Measurements from ENCODE around the gene SNX11. TPM values are rescaled to one million over a fixed set of nuclear protein-coding genes. Genes with fewer than 3 reads are reported as not detected.
A peak's percentile ranks its signal among the peaks of the same experiment; 100 is the strongest.

The SNX11 gene
- polyA plus RNA-seq, 1 experiment: 27.3 TPM

- DNase-seq (ENCODE audit: low read depth): no peak
- peak; percentile 87 for TF ChIP-seq CTCF (IDR thresholded peaks at IDR 0.05; ENCODE audit: insufficient read depth, low read depth, low read length)
- CTCF ChIA-PET: interaction anchor here (0.6 to 8.7 kb wide), 16 partner anchors 10 to 120 kb away, joined by 3 to 74 read pairs (median 6); partner anchors contain the start of gene SNX11
- no peaks in the 10 kb centered on the region for H3K36me3 ChIP-seq (ENCODE audit: control insufficient read depth, insufficient read depth, low read length)
- H3K4me3 ChIP-seq (ENCODE audit: low read depth, low read length): no peak overlapping the region
- peaks cover 4% of the 10 kb centered on the region for H3K27me3 ChIP-seq (ENCODE audit: control insufficient read depth, insufficient read depth, low read length)
- POLR2A ChIA-PET: no interaction called here
Observed at GRCh38 chr17:48131216-48131824, 23.8 kb downstream of the SNX11 start.

- no peak for DNase-seq (ENCODE audit: low read depth)
- H3K4me3 ChIP-seq (ENCODE audit: low read depth, low read length): no peak overlapping the region
- no peaks in the 10 kb centered on the region for H3K36me3 ChIP-seq (ENCODE audit: control insufficient read depth, insufficient read depth, low read length)
- H3K27me3 ChIP-seq (ENCODE audit: control insufficient read depth, insufficient read depth, low read length): peaks cover 4% of the 10 kb centered on the region
- CTCF ChIA-PET: interaction anchor here (0.8 to 8.7 kb wide), 9 partner anchors 9 to 111 kb away, joined by 3 to 74 read pairs (median 6); no protein-coding TSS in a partner anchor
- no peak for TF ChIP-seq CTCF (IDR thresholded peaks at IDR 0.05; ENCODE audit: insufficient read depth, low read depth, low read length)
- POLR2A ChIA-PET: no interaction called here
Observed at GRCh38 chr17:48132385-48132784, 24.8 kb downstream of the SNX11 start.

DNA sequence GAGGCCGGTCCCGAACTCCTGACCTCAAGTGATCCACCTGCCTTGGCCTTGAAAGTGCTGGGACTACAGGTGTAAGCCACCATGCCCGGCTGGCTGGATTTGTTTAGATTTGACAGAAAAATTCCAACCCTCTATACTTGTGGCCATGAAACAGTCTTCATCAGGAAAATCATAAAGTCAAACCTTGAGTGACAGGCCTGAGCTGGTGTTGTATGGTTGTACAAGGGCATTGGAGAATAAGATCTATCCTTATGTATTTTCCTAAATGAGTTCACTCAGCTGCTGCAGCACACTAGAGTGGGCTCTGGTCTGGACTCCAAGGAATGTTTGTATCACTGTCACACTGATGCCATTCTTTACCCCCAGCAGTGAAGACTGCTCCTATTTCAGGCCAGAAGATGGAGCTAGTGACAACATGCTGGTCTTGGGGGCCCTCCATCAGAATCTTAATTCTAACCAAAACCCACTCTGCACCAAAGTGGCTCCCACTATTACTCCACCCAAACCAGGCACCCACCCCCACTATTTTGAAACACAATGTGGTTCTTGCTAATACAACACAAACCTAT, 27.4 kb downstream of the SNX11 start:
- no peak; the same call in 1 of the 2 replicates for TF ChIP-seq CTCF (IDR thresholded peaks at IDR 0.05; ENCODE audit: insufficient read depth, low read depth, low read length)
- Histone ChIP-seq H3K4me3 (ENCODE audit: low read depth, low read length) (no peak overlapping the region), H3K36me3 (ENCODE audit: control insufficient read depth, insufficient read depth, low read length) (no peaks in the 10 kb centered on the region), H3K27me3 (ENCODE audit: control insufficient read depth, insufficient read depth, low read length) (peaks cover 7% of the 10 kb centered on the region)
- ChIA-PET POLR2A (no interaction called here), CTCF (interaction anchor here (1.0 to 8.7 kb wide), 7 partner anchors 9 to 483 kb away, joined by 3 to 74 read pairs (median 4); partner anchors contain the start of gene SNX11)
- no peak for DNase-seq (ENCODE audit: low read depth)

- TF ChIP-seq CTCF (IDR thresholded peaks at IDR 0.05; ENCODE audit: insufficient read depth, low read depth, low read length): no peak
- H3K36me3 ChIP-seq (ENCODE audit: control insufficient read depth, insufficient read depth, low read length): no peaks in the 10 kb centered on the region
- no peak for DNase-seq (ENCODE audit: low read depth)
- POLR2A ChIA-PET: no interaction called here
- H3K27me3 ChIP-seq (ENCODE audit: control insufficient read depth, insufficient read depth, low read length): peaks cover 13% of the 10 kb centered on the region
- no peak overlapping the region for H3K4me3 ChIP-seq (ENCODE audit: low read depth, low read length)
- CTCF ChIA-PET: interaction anchor here (1.0 to 1.1 kb wide), 2 partner anchors 12 to 481 kb away, joined by 3 read pairs; no protein-coding TSS in a partner anchor
Observed at GRCh38 chr17:48137656-48138055, 30.1 kb downstream of the SNX11 start.

DNA sequence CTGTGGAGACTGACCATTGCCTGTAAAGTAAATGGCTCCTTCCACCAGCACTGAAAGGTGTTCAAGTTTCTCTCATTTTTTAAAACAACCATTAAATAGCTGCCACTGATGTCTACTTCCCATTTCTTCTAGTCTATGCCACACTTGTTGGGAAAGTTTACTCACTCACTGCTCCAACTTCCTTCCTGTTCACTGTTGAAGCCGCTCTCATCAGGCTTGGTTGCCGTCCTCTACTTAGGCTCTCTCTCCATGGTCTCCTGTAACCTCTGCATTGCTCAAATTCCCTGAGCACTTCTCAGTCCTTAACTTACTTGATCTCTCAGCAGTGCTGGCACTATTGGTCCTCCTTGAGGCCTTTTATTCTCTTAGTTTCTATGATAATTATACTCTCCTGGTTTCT, 32.4 kb downstream of the SNX11 start:
- Histone ChIP-seq H3K27me3 (ENCODE audit: control insufficient read depth, insufficient read depth, low read length) (peaks cover 21% of the 10 kb centered on the region), H3K36me3 (ENCODE audit: control insufficient read depth, insufficient read depth, low read length) (no peaks in the 10 kb centered on the region), H3K4me3 (ENCODE audit: low read depth, low read length) (no peak overlapping the region)
- no peak for DNase-seq (ENCODE audit: low read depth)
- ChIA-PET POLR2A (no interaction called here), CTCF (interaction anchor here (1.1 to 1.3 kb wide), 2 partner anchors 10 to 115 kb away, joined by 3 to 4 read pairs; no protein-coding TSS in a partner anchor)
- no peak for TF ChIP-seq CTCF (IDR thresholded peaks at IDR 0.05; ENCODE audit: insufficient read depth, low read depth, low read length)

Data from BJ (cell line).